ENCODE results near the gene EIF2S3. TPM values are rescaled to one million over a fixed set of nuclear protein-coding genes. Genes with fewer than 3 reads are reported as not detected.

EIF2S3 gene
- total and polyA plus RNA-seq, 2 of the 8 experiments (the other 6 are each of a cell fraction or from before 2014, with no cell fraction given), result 65.5 to 259 TPM

DNA sequence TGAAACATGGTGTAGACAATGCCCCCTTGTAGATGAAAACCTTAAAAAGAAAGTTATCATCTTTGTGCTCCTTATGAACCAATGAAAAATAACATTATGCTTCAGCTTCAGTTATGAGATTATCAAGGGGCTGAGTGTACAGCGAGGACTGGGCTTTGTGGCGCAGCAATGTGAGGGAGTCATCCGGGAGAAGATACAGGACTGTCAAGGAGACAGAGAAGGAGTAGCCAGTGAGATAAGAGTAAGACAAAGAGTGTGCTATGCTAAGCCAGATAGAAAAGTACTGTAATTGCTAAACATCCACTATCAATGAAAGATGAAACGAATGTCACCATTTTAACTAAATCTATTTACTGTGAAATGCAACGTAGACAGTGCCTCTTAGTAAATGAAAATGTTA, 24.2 kb upstream of the EIF2S3 start:
- Histone ChIP-seq H4K5ac (ENCODE audit: insufficient read length, low read depth, low read length) (no peak overlapping the region), H3K56ac (replicated peaks; ENCODE audit: insufficient read length, low read depth, low read length) (no peak overlapping the region), H3K4me1 (replicated peaks in 1 of 4; ENCODE audit: control insufficient read depth in 3 of 4, insufficient read depth in 4 of 4, low read length in 3 of 4) (peaks cover 0 to 7% (median 0%) of the 10 kb centered on the region in 4 experiments; a peak in 1 of 7 replicates), H3K4ac (replicated peaks; ENCODE audit: insufficient read length, low read depth, low read length) (no peak overlapping the region), H2BK20ac (ENCODE audit: low read length) (no peak overlapping the region), H2BK5ac (ENCODE audit: low read depth, low read length) (no peak overlapping the region), H3K79me1 (ENCODE audit: low read depth, low read length) (no peaks in the 10 kb centered on the region), H3K9ac (replicated peaks in 1 of 4; ENCODE audit: extremely low read depth in 1 of 4, low read depth in 3 of 4, low read length in 3 of 4) (no peak overlapping the region), H3K14ac (ENCODE audit: insufficient read length) (no peak overlapping the region), H3K27me3 (replicated peaks in 1 of 4; ENCODE audit: control insufficient read depth in 3 of 4, extremely low read depth in 1 of 4, insufficient read depth in 3 of 4, low read length in 3 of 4) (peaks cover 0 to 3% (median 0%) of the 10 kb centered on the region in 4 experiments; a peak in 2 of 7 replicates), H2BK15ac (ENCODE audit: low read length) (no peak overlapping the region), H3K79me2 (ENCODE audit: control insufficient read depth in 1 of 2, insufficient read depth in 2 of 2, low read length in 2 of 2) (no peaks in the 10 kb centered on the region), H4K20me1 (replicated peaks in 1 of 2; ENCODE audit: control insufficient read depth in 1 of 2, insufficient read depth in 2 of 2, low read length in 2 of 2) (no peaks in the 10 kb centered on the region), H3K9me3 (ENCODE audit: insufficient read depth in 2 of 2, low read depth in 1 of 2, low read length in 1 of 2) (no peaks in the 10 kb centered on the region), H4K91ac (replicated peaks; ENCODE audit: insufficient read length, low read length) (no peak overlapping the region), H3K4me3 (ENCODE audit: extremely low read depth in 1 of 4, insufficient read depth in 2 of 4, low read depth in 3 of 4, low read length in 4 of 4) (no peak overlapping the region), H2BK120ac (replicated peaks; ENCODE audit: low read depth, low read length) (no peak overlapping the region), H3K27ac (ENCODE audit: low read depth, low read length) (no peak overlapping the region), H3K36me3 (ENCODE audit: control insufficient read depth in 2 of 4, insufficient read depth in 4 of 4, low read length in 3 of 4) (no peaks in the 10 kb centered on the region), H4K8ac (ENCODE audit: extremely low read depth, insufficient read depth, low read length) (no peak overlapping the region), H2AK5ac (ENCODE audit: low read depth, low read length) (no peak overlapping the region), H2BK12ac (ENCODE audit: low read depth, low read length) (no peak overlapping the region), H2AFZ (ENCODE audit: low read length) (no peak overlapping the region), H3K23me2 (ENCODE audit: low read depth, low read length) (0 out of 2 replicates have a peak, but pooled peaks cover 3% of the 10 kb centered on the region), H3K4me2 (ENCODE audit: insufficient read depth in 1 of 2, low read depth in 2 of 2, low read length in 2 of 2) (no peak overlapping the region), H3K23ac (ENCODE audit: insufficient read length) (no peak overlapping the region), H3K18ac (ENCODE audit: extremely low read depth, low read length) (no peak overlapping the region)
- TF ChIP-seq EGR1 (IDR thresholded peaks at IDR 0.05; ENCODE audit: borderline replicate concordance, low read depth, low read length) (no peak), SP2 (IDR thresholded peaks at IDR 0.05; ENCODE audit: low read length) (no peak), SIRT6 (IDR thresholded peaks at IDR 0.05; ENCODE audit: low read length) (no peak), CTBP2 (IDR thresholded peaks at IDR 0.05; ENCODE audit: borderline replicate concordance, insufficient read depth, insufficient read length, low read length) (no peak), TAF7 (optimal IDR thresholded peaks at IDR 0.05; ENCODE audit: borderline replicate concordance, low read depth, low read length) (no peak), TAF1 (IDR thresholded peaks at IDR 0.05; ENCODE audit: low read depth, low read length) (no peak), JUND (IDR thresholded peaks at IDR 0.05; ENCODE audit: low read length) (no peak), SAP30 (IDR thresholded peaks at IDR 0.05; ENCODE audit: insufficient read depth, insufficient replicate concordance, low read length) (no peak)
- TF ChIP-seq, protein P1, sequence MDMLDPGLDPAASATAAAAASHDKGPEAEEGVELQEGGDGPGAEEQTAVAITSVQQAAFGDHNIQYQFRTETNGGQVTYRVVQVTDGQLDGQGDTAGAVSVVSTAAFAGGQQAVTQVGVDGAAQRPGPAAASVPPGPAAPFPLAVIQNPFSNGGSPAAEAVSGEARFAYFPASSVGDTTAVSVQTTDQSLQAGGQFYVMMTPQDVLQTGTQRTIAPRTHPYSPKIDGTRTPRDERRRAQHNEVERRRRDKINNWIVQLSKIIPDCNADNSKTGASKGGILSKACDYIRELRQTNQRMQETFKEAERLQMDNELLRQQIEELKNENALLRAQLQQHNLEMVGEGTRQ (IDR thresholded peaks at IDR 0.05; ENCODE audit: low read length), result no peak
- TF ChIP-seq, protein P2, sequence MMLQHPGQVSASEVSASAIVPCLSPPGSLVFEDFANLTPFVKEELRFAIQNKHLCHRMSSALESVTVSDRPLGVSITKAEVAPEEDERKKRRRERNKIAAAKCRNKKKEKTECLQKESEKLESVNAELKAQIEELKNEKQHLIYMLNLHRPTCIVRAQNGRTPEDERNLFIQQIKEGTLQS (IDR thresholded peaks at IDR 0.05; ENCODE audit: insufficient read depth, low read depth, low read length), result no peak
- POLR2A ChIA-PET (ENCODE audit: partially characterized antibody), result interaction anchor here (1.9 kb wide), 1 partner anchor 24 kb away, joined by 4 read pairs; the partner anchor contains the start of gene EIF2S3
- no peak for DNase-seq (ENCODE audit: low read depth in 1 of 2, low spot score in 2 of 2)
- CTCF ChIA-PET (ENCODE audit: partially characterized antibody), result interaction anchor here (0.6 kb wide), 1 partner anchor 337 kb away, joined by 4 read pairs; no protein-coding TSS in a partner anchor
- 85% methylated on average over 5 of the region's 5 CpGs; no CpG with 5 or more reads in 1 of the 2 experiments for WGBS, 2 experiments (ENCODE audit: extremely low coverage in 1 of 2, insufficient coverage in 1 of 2, insufficient read length in 1 of 2, insufficient replicate concordance in 2 of 2, low coverage in 1 of 2, low lambda C conversion rate in 2 of 2, missing lambda C conversion rate in 1 of 2)
- no peak for FAIRE-seq

Measured in H1 (cell line).